Neural progenitor cell (in vitro differentiated cells): ENCODE measurements around the gene RAD51B.

Experiments used
- EZH2 ChIP-seq: fragments of 200-600 bp; sonication (generic); IDR thresholded peaks from 2 replicates; pipeline ENCODE4 v1.6.1; 2017; ENCODE audit warnings: antibody characterized with exemption, mild to moderate bottlenecking, moderate library complexity
- TF ChIP-seq, protein P1 (sequence below): fragments of 200-600 bp; sonication (generic); IDR thresholded peaks from 2 replicates; pipeline ENCODE4 v1.5.1; 2017; ENCODE audit warnings: antibody characterized with exemption, mild to moderate bottlenecking

DNA sequence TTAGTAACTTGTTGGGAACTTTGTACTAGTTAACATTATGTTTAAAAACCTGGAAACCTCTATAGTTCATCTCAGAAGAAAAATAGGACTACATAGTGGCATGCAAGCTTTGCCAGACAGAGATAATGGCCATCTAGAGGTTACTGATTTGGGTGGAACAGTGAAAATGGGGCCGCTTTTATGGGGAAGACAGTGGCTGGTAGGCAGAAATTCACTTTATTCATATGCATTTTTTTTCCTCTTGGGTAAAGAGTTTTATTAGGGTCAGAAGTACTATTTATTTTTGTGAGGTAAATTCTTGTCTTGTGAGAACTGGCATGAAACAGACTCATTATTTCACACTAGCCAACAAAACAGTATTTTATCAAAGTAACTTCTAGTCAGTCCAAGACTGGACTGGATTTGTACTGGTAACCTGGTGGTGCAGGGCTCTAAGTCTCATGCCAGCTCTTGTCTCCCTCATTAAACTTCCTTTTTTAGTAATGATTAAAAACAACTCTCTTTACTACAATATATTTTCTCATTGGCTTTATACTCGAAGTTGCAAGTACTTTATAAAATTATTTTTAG, 345.8 kb downstream of the RAD51B start:
- TF ChIP-seq, protein P1, sequence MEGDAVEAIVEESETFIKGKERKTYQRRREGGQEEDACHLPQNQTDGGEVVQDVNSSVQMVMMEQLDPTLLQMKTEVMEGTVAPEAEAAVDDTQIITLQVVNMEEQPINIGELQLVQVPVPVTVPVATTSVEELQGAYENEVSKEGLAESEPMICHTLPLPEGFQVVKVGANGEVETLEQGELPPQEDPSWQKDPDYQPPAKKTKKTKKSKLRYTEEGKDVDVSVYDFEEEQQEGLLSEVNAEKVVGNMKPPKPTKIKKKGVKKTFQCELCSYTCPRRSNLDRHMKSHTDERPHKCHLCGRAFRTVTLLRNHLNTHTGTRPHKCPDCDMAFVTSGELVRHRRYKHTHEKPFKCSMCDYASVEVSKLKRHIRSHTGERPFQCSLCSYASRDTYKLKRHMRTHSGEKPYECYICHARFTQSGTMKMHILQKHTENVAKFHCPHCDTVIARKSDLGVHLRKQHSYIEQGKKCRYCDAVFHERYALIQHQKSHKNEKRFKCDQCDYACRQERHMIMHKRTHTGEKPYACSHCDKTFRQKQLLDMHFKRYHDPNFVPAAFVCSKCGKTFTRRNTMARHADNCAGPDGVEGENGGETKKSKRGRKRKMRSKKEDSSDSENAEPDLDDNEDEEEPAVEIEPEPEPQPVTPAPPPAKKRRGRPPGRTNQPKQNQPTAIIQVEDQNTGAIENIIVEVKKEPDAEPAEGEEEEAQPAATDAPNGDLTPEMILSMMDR: no peak
- TF ChIP-seq EZH2: no peak
